ENCODE results near the gene ZKSCAN1. TPM values are rescaled to one million over a fixed set of nuclear protein-coding genes. Genes with fewer than 3 reads are reported as not detected.
"Not testable (repeated sequence)": the region's sequence is repeated elsewhere in the genome, so short reads cannot be mapped to it uniquely, and the experiment has no call there.

ZKSCAN1 gene
- total and polyA plus RNA-seq, 2 experiments from 2014 or later: 11.8 to 19.4 TPM

GRCh38 chr7:100011516-100011915, 3.9 kb upstream of the ZKSCAN1 start:
- no peak overlapping the region for H3K27ac Mint-ChIP-seq
- H3K27me3 Mint-ChIP-seq (ENCODE audit: insufficient read depth, low read depth, poor library complexity): peaks cover 8% of the 10 kb centered on the region
- H2AFZ ChIP-seq: peak overlapping the region; percentile 78

DNA sequence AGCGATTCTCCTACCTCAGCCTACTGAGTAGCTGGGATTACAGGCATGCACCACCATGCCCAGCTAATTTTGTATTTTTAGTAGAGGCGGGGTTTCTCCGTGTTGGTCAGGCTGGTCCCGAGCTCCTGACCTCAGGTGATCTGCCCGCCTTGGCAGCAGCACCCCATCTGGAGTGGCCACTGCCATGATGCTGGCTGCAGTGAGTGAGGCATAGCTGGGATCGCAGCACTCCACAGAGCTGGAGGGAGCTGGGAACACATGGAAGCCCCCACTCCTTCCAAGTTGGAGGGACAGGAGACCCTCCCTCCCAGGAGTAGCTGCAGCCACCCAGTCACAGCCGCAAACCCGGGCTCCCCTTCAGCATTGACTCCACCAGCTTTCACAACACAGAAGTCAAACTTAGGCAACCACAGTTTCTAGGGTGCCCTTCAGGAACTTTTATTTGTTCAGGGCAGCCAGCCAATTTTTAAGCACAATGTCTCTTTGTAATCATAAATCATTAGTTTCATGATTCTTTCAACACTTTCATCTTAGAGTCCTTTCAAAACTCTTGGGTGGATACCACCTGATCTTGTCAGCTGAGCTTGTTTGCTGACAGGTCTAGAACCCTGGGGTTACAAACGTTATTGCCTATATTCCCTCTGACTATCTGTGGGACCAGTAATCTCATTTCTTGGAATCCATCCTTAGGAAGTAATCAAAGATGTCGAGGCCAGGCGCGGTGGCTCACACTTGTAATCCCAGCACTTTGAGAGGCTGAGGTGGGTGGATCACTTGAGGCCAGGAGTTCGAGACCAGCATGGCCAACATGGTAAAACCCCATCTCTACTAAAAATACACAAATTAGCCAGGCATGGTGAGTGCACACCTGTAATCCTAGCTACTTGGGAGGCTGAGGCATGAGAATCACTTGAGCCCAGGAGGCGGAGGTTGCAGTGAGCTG, 2.7 kb upstream of the ZKSCAN1 start:
- H3K27ac Mint-ChIP-seq; H3K27me3 ChIP-seq (ENCODE audit: insufficient read depth); H3K9me2 ChIP-seq (ENCODE audit: insufficient read depth); H3K4me3 ChIP-seq; H3K36me3 Mint-ChIP-seq (ENCODE audit: low read depth); H3K36me3 ChIP-seq (ENCODE audit: insufficient read depth); H3K27me3 Mint-ChIP-seq (ENCODE audit: insufficient read depth, low read depth, poor library complexity); H3K4me1 ChIP-seq (ENCODE audit: insufficient read depth); H3K4me3 Mint-ChIP-seq; H3K27ac ChIP-seq (ENCODE audit: low read depth); ATAC-seq; H4K20me1 ChIP-seq (replicated peaks; ENCODE audit: insufficient read depth); DNase-seq (ENCODE audit: low spot score); H3K4me1 Mint-ChIP-seq; H3K4me2 ChIP-seq; H3F3A ChIP-seq (replicated peaks; ENCODE audit: low read depth); H3K9me3 Mint-ChIP-seq: not testable (repeated sequence)
- H2AFZ ChIP-seq: peak overlapping the region; percentile 18; the same call in 1 of the 2 replicates
- peaks cover 20% of the 10 kb centered on the region for H3K79me2 ChIP-seq (replicated peaks; ENCODE audit: insufficient read depth)

More at GRCh38 chr7:100011516-100011915, 3.9 kb upstream of the ZKSCAN1 start:
- no peaks in the 10 kb centered on the region for H3K9me2 ChIP-seq (ENCODE audit: insufficient read depth)
- ATAC-seq: no peak
- Mint-ChIP-seq H3K4me3 (no peak overlapping the region), H3K4me1 (peaks cover 6% of the 10 kb centered on the region; the same call in 2 of the 3 replicates), H3K9me3 (no peaks in the 10 kb centered on the region), H3K36me3 (ENCODE audit: low read depth) (peaks cover 7% of the 10 kb centered on the region; the same call in 1 of the 3 replicates)
- H3K4me1 ChIP-seq (ENCODE audit: insufficient read depth): peaks cover 3% of the 10 kb centered on the region; the same call in 1 of the 2 replicates
- no peak overlapping the region for H3K4me3 ChIP-seq
- peaks cover 9% of the 10 kb centered on the region for H3K79me2 ChIP-seq (replicated peaks; ENCODE audit: insufficient read depth)
- H3K4me2 ChIP-seq: no peak overlapping the region
- no peaks in the 10 kb centered on the region for H3K36me3 ChIP-seq (ENCODE audit: insufficient read depth)
- no peak for DNase-seq (ENCODE audit: low spot score)
- TF ChIP-seq, protein P1, sequence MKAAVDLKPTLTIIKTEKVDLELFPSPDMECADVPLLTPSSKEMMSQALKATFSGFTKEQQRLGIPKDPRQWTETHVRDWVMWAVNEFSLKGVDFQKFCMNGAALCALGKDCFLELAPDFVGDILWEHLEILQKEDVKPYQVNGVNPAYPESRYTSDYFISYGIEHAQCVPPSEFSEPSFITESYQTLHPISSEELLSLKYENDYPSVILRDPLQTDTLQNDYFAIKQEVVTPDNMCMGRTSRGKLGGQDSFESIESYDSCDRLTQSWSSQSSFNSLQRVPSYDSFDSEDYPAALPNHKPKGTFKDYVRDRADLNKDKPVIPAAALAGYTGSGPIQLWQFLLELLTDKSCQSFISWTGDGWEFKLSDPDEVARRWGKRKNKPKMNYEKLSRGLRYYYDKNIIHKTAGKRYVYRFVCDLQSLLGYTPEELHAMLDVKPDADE (IDR thresholded peaks at IDR 0.05): no peak
- no peak for TF ChIP-seq JUNB (IDR thresholded peaks at IDR 0.05; ENCODE audit: unreplicated experiment)
- H3F3A ChIP-seq (replicated peaks; ENCODE audit: low read depth): no peaks in the 10 kb centered on the region
- no peak overlapping the region for H3K27ac ChIP-seq (ENCODE audit: low read depth)
- H4K20me1 ChIP-seq (replicated peaks; ENCODE audit: insufficient read depth): no peaks in the 10 kb centered on the region
- no peaks in the 10 kb centered on the region for H3K27me3 ChIP-seq (ENCODE audit: insufficient read depth)

DNA sequence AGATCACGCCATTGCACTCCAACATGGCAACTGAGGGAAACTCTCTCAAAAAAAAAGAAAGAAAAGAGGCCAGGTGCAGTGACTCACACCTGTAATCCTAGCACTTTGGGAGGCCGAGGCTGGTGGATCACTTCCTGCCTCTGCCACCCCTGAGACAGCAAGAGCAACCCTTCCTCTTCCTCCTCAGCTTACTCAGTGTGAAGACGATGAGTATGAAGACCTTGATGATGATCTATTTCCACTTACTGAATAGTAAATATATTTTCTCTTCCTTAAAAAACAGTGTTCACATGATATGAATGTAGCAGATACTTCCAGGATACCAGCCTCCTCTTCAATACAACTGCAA, 2.1 kb upstream of the ZKSCAN1 start:
- Mint-ChIP-seq H3K27ac (no peak overlapping the region), H3K27me3 (ENCODE audit: insufficient read depth, low read depth, poor library complexity) (peaks cover 10% of the 10 kb centered on the region), H3K36me3 (ENCODE audit: low read depth) (peaks cover 11% of the 10 kb centered on the region; the same call in 2 of the 3 replicates), H3K9me3 (no peaks in the 10 kb centered on the region), H3K4me1 (peaks cover 8% of the 10 kb centered on the region; the same call in 2 of the 3 replicates), H3K4me3 (no peak overlapping the region)
- DNase-seq (ENCODE audit: low spot score): no peak
- H3F3A ChIP-seq (replicated peaks; ENCODE audit: low read depth): no peaks in the 10 kb centered on the region
- H3K4me1 ChIP-seq (ENCODE audit: insufficient read depth): peaks cover 7% of the 10 kb centered on the region; the same call in 1 of the 2 replicates
- no peak overlapping the region for H3K4me2 ChIP-seq
- H4K20me1 ChIP-seq (replicated peaks; ENCODE audit: insufficient read depth): peaks cover 7% of the 10 kb centered on the region
- no peaks in the 10 kb centered on the region for H3K36me3 ChIP-seq (ENCODE audit: insufficient read depth)
- H2AFZ ChIP-seq: no peak overlapping the region; the same call in 1 of the 2 replicates
- no peaks in the 10 kb centered on the region for H3K27me3 ChIP-seq (ENCODE audit: insufficient read depth)
- no peaks in the 10 kb centered on the region for H3K9me2 ChIP-seq (ENCODE audit: insufficient read depth)
- no peak overlapping the region for H3K27ac ChIP-seq (ENCODE audit: low read depth)
- H3K79me2 ChIP-seq (replicated peaks; ENCODE audit: insufficient read depth): peaks cover 26% of the 10 kb centered on the region
- no peak for ATAC-seq
- H3K4me3 ChIP-seq: no peak overlapping the region
- TF ChIP-seq, protein P1 (IDR thresholded peaks at IDR 0.05): no peak
- TF ChIP-seq POLR2AphosphoS5 (IDR thresholded peaks at IDR 0.05; ENCODE audit: low read depth) (no peak), EZH2phosphoT487 (IDR thresholded peaks at IDR 0.05; ENCODE audit: unreplicated experiment) (no peak), EZH2 (IDR thresholded peaks at IDR 0.05; ENCODE audit: low read depth, unreplicated experiment) (no peak), ZNF114 (CRISPR knock-in tag; IDR thresholded peaks at IDR 0.05) (no peak), CTCF (conservative IDR thresholded peaks at IDR 0.05; ENCODE audit: low read depth in 2 of 2) (no peak), NANOG (IDR thresholded peaks at IDR 0.05; ENCODE audit: borderline replicate concordance) (no peak), STAT1 (IDR thresholded peaks at IDR 0.05; ENCODE audit: unreplicated experiment) (no peak)
- TF ChIP-seq, protein P2, sequence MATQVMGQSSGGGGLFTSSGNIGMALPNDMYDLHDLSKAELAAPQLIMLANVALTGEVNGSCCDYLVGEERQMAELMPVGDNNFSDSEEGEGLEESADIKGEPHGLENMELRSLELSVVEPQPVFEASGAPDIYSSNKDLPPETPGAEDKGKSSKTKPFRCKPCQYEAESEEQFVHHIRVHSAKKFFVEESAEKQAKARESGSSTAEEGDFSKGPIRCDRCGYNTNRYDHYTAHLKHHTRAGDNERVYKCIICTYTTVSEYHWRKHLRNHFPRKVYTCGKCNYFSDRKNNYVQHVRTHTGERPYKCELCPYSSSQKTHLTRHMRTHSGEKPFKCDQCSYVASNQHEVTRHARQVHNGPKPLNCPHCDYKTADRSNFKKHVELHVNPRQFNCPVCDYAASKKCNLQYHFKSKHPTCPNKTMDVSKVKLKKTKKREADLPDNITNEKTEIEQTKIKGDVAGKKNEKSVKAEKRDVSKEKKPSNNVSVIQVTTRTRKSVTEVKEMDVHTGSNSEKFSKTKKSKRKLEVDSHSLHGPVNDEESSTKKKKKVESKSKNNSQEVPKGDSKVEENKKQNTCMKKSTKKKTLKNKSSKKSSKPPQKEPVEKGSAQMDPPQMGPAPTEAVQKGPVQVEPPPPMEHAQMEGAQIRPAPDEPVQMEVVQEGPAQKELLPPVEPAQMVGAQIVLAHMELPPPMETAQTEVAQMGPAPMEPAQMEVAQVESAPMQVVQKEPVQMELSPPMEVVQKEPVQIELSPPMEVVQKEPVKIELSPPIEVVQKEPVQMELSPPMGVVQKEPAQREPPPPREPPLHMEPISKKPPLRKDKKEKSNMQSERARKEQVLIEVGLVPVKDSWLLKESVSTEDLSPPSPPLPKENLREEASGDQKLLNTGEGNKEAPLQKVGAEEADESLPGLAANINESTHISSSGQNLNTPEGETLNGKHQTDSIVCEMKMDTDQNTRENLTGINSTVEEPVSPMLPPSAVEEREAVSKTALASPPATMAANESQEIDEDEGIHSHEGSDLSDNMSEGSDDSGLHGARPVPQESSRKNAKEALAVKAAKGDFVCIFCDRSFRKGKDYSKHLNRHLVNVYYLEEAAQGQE (IDR thresholded peaks at IDR 0.05; ENCODE audit: unreplicated experiment): no peak

All from GM23338 (cell line).